Upper lobe of right lung (tissue), 1 donor: ENCODE results near the gene ARHGAP24. TPM values are rescaled to one million over a fixed set of nuclear protein-coding genes. Genes with fewer than 3 reads are reported as not detected.

Experiments
- ATAC-seq: fragments of 200-7000 bp; cut with Tn5 transposase; one replicate; pipeline ENCODE4 v1.9.1; 2020; ENCODE audit warnings: mild to moderate bottlenecking, moderate library complexity
- DNase-seq: peaks from one replicate; pipeline ENCODE4 v3.0.0-alpha.2; 2020
- H3K27ac ChIP-seq: fragments of 200-600 bp; one replicate; pipeline ENCODE4 v1.8.0; 2022
- H3K27me3 ChIP-seq: fragments of 200-600 bp; one replicate; pipeline ENCODE4 v1.8.0; 2022; ENCODE audit warnings: mild to moderate bottlenecking
- H3K36me3 ChIP-seq: fragments of 200-600 bp; one replicate; pipeline ENCODE4 v1.8.0; 2022
- H3K4me1 ChIP-seq: fragments of 200-600 bp; one replicate; pipeline ENCODE4 v1.8.0; 2022
- H3K4me3 ChIP-seq: fragments of 200-600 bp; one replicate; pipeline ENCODE4 v1.8.0; 2022; ENCODE audit warnings: mild to moderate bottlenecking
- H3K9me3 ChIP-seq: fragments of 200-600 bp; one replicate; pipeline ENCODE4 v1.8.0; 2022
- CTCF ChIP-seq: fragments of 200-600 bp; IDR thresholded peaks from one replicate; pipeline ENCODE4 v1.8.0; 2022; ENCODE audit warnings: antibody characterized with exemption
- intact Hi-C: fragments of 100-400 bp; cut with DNase I; formaldehyde crosslinking; loops from one replicate; pipeline ENCODE4 v1.11.0; 2022
- total RNA-seq: library from RNA; stranded (reverse); fragmentation: NEBNext Ultra II Directional; extraction: Animal tissue kit (Norgen Biotek cat#: 25700); gene quantifications from one replicate; pipeline ENCODE4 v1.2.1, GENCODE V29; 2021
- donor health status: DM: no; HTN: yes; CAD: no; lungs with severe emphysema.

The ARHGAP24 gene
- total RNA-seq, 1 donor from 2014 or later: 29.8 TPM

GRCh38 chr4:85495621-85496020 lies 20.7 kb downstream of the ARHGAP24 start:
- TF ChIP-seq CTCF: no peak
- intact Hi-C loops: no loop called here
- H3K27ac ChIP-seq: no peak overlapping the region
- no peaks in the 10 kb centered on the region for H3K36me3 ChIP-seq
- no peaks in the 10 kb centered on the region for H3K9me3 ChIP-seq
- DNase-seq: no peak
- peaks cover 17% of the 10 kb centered on the region for H3K4me1 ChIP-seq
- ATAC-seq: no peak
- H3K4me3 ChIP-seq: no peak overlapping the region
- no peaks in the 10 kb centered on the region for H3K27me3 ChIP-seq

GRCh38 chr4:85496126-85496849 lies 21.3 kb downstream of the ARHGAP24 start:
- Histone ChIP-seq H3K4me1 (peaks cover 17% of the 10 kb centered on the region), H3K27me3 (no peaks in the 10 kb centered on the region), H3K27ac (no peak overlapping the region), H3K9me3 (no peaks in the 10 kb centered on the region), H3K4me3 (no peak overlapping the region), H3K36me3 (no peaks in the 10 kb centered on the region)
- ATAC-seq: no peak
- TF ChIP-seq CTCF: no peak
- intact Hi-C loops: no loop called here
- DNase-seq: no peak

GRCh38 chr4:85496933-85497332 lies 22.0 kb downstream of the ARHGAP24 start:
- ATAC-seq: no peak
- H3K4me3 ChIP-seq: no peak overlapping the region

DNA sequence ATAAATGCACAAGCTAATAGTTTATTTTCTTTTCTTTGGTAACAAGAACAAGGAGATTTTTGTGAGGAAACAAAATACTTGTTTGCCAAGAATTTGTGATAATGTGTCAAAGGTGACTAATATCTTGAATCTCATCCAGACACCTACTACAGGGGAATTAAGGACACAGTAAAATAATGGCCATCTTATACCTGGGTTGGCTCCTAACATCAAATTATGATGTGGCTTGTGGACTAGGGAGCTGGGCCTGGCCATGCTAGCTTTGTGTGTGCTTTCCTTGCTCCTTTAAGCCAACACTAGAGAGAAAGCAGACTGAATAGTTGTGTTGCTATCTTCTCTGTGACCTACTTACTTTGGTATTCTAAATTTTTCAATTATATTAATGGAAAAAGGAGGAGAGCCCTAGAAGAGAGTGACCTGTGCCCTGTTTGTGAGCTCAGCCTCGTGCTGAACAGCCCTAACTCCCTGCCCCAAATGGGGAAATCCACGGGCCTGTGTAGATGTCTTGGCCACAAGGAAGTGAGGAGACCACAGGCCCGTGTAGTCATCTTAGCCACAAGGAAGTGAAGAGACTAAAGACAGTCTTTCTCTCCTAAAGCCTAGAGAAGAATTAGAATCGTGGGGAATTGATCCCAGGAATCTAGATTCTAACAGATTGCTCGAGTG lies 23.3 kb downstream of the ARHGAP24 start:
- Histone ChIP-seq H3K4me3 (no peak overlapping the region), H3K27ac (peak overlapping the region; percentile 26), H3K27me3 (no peaks in the 10 kb centered on the region), H3K4me1 (peaks cover 17% of the 10 kb centered on the region), H3K9me3 (no peaks in the 10 kb centered on the region), H3K36me3 (no peaks in the 10 kb centered on the region)
- TF ChIP-seq CTCF: no peak
- intact Hi-C loops: no loop called here
- ATAC-seq (peak; percentile 99), DNase-seq (peak; percentile 72)

More at GRCh38 chr4:85496933-85497332, 22.0 kb downstream of the ARHGAP24 start:
- H3K36me3 ChIP-seq: no peaks in the 10 kb centered on the region
- TF ChIP-seq CTCF: no peak
- intact Hi-C loops: no loop called here
- H3K4me1 ChIP-seq: peaks cover 17% of the 10 kb centered on the region
- no peaks in the 10 kb centered on the region for H3K9me3 ChIP-seq
- H3K27me3 ChIP-seq: no peaks in the 10 kb centered on the region
- H3K27ac ChIP-seq: no peak overlapping the region
- DNase-seq: no peak

DNA sequence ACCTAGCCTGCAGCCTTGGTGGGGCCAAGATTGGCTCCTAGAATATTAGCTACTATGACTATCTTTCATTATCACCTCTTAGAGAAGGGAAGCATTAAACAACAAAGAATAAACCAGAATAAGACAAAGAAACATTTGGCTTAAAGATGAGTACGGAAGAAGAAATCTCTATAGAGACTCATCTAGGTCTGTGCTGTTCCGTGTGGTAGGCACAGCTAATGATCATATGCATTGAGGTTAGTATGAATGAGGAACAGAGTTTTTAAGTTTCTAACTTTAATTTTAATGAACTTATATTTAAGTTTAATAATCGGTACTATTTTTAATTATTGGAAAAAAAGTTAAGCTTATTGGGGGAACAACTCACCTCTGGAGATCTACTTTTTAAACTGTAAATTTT lies 24.6 kb downstream of the ARHGAP24 start:
- no peak for TF ChIP-seq CTCF
- no peaks in the 10 kb centered on the region for H3K27me3 ChIP-seq
- intact Hi-C loops: no loop called here
- H3K4me3 ChIP-seq: no peak overlapping the region
- peaks cover 17% of the 10 kb centered on the region for H3K4me1 ChIP-seq
- ATAC-seq (no peak), DNase-seq (no peak)
- no peak overlapping the region for H3K27ac ChIP-seq
- no peaks in the 10 kb centered on the region for H3K36me3 ChIP-seq
- no peaks in the 10 kb centered on the region for H3K9me3 ChIP-seq
